Stimulated activated CD4-positive, alpha-beta T cell treated with anti-CD3 and anti-CD28 coated beads, Interleukin-4, amount 100 ng/mL, for 24 hours (primary cell): Measurements from ENCODE around the gene PCSK1.
"Not testable (repeated sequence)": the region's sequence is repeated elsewhere in the genome, so short reads cannot be mapped to it uniquely, and the experiment has no call there.

Experiments
- DNase-seq: peaks from one replicate; pipeline ENCODE4 v3.0.0-alpha.2; 2020

Gene PCSK1

DNA sequence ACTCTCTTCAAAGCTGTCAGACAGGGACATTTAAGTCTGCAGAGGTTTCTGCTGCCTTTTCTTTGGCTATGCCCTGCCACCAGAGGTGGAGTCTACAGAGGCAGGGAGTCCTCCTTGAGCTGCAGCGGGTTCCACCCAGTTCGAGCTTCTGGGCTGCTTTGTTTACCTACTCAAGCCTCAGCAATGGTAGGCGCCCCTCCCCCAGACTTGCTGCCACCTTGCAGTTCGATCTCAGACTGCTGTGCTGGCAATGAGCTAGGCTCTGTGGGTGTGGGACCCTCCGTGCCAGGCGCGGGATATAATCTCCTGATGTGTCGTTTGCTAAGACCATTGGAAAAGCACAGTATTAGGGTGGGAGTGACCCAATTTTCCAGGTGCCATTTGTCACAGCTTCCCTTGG is 65.7 kb downstream of the PCSK1 start:
- not testable (repeated sequence) for DNase-seq

DNA sequence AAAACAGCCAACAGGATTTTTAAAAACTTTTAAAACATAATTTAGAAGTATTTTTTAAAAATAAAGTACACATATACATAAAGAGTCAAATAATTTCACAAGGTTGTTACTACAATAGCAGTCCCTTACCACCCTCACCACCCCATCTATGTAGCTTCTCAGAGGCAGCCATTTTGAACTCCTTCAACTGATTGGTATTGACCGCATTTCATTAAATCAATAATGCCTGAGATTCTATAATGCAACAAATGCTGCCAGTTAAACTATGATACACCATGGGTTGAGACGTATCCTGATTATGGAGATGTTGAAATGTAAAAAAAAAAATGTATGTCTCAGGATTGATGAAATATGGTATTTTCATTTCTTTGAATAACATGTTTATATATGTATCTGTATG is 78.8 kb downstream of the PCSK1 start:
- no peak for DNase-seq

- DNase-seq, result no peak
These were observed 79.8 kb downstream of the PCSK1 start for GRCh38 chr5:96353220-96353619.

DNA sequence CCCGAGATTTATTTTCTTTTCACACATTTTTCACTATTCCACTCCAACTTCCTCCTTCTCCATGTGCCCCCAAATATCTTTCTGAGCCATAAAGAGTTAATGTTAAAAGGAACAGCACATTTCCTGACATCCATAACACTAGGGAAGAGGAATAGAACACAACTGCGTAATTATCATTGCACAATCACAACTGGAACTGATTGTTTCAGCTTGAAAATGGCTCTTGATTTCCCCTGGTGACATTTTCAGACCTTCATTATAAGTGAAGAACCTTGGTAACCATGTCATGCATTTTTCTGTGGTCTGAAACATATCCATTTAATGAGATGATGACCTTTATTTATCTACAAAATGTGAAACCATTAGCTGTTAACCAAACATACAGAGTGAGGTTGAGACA is 82.4 kb downstream of the PCSK1 start:
- no peak for DNase-seq

GRCh38 chr5:96348536-96348935 is 84.5 kb downstream of the PCSK1 start:
- no peak for DNase-seq

GRCh38 chr5:96347502-96348292 is 85.4 kb downstream of the PCSK1 start:
- no peak for DNase-seq

- peak; percentile 25 for DNase-seq
These were observed 88.1 kb downstream of the PCSK1 start for GRCh38 chr5:96344678-96345577.

DNA sequence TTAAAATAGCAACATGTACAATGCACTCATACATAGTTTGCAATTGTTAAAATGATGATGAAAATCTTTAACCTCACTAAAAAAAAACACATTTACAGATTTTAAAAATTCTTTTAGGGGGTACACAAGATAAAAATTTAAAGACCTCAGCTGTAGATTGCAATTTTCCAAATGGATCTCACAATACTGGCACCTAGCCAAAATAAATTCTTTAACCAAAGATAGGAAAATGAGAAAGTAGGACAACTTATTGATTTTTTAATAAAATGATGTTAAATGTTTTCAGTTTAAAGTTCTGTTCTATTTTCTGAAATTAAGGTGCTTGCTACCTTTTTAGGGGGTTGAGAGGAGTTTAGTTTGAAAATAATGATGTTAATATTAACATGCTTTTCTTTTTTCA is 90.0 kb downstream of the PCSK1 start:
- no peak for DNase-seq

GRCh38 chr5:96342581-96342980 is 90.5 kb downstream of the PCSK1 start:
- DNase-seq, result no peak
